H9 (cell line): Measurements from ENCODE around the gene TGM3. TPM values are rescaled to one million over a fixed set of nuclear protein-coding genes. Genes with fewer than 3 reads are reported as not detected.

Experiments used
- DNase-seq: peaks from one replicate; pipeline ENCODE4 v3.0.0-alpha.2; 2017
- H2AFZ ChIP-seq: one replicate; pipeline ENCODE4 v1.6.1; 2013; ENCODE audit warnings: mild to moderate bottlenecking, low read length, control low read depth, moderate library complexity
- H2AK5ac ChIP-seq: 2 replicates; pipeline ENCODE4 v1.6.1; 2013; ENCODE audit warnings: low read length, control low read depth, mixed read lengths; ENCODE audit not compliant: insufficient read length
- H2BK120ac ChIP-seq: one replicate; pipeline ENCODE4 v1.6.1; 2013; ENCODE audit warnings: low read depth, mild to moderate bottlenecking, low read length, control low read depth, inconsistent platforms; ENCODE audit not compliant: poor library complexity, severe bottlenecking
- H2BK12ac ChIP-seq: 2 replicates; pipeline ENCODE4 v1.6.1; 2013; ENCODE audit warnings: low read length, control low read depth, mixed read lengths, low read depth; ENCODE audit not compliant: insufficient read length
- H2BK15ac ChIP-seq: 2 replicates; pipeline ENCODE4 v1.6.1; 2013; ENCODE audit warnings: low read depth, low read length, control low read depth
- H2BK20ac ChIP-seq: one replicate; pipeline ENCODE4 v1.6.1; 2013; ENCODE audit warnings: low read depth, mild to moderate bottlenecking, low read length, control low read depth, inconsistent platforms; ENCODE audit not compliant: poor library complexity, severe bottlenecking
- H2BK5ac ChIP-seq: 2 replicates; pipeline ENCODE4 v1.6.1; 2013; ENCODE audit warnings: low read length, control low read depth, mixed read lengths; ENCODE audit not compliant: insufficient read length
- H3K14ac ChIP-seq: 2 replicates; pipeline ENCODE4 v1.6.1; 2013; ENCODE audit warnings: low read length, control low read depth; ENCODE audit not compliant: insufficient read depth
- H3K18ac ChIP-seq: 2 replicates; pipeline ENCODE4 v1.6.1; 2013; ENCODE audit warnings: low read depth, mild to moderate bottlenecking, mixed read lengths, low read length, control low read depth; ENCODE audit not compliant: insufficient read length
- H3K23ac ChIP-seq: 2 replicates; pipeline ENCODE4 v1.6.1; 2013; ENCODE audit warnings: low read length, control low read depth, mixed read lengths, low read depth; ENCODE audit not compliant: insufficient read length
- H3K23me2 ChIP-seq: 2 replicates; pipeline ENCODE4 v1.6.1; 2013; ENCODE audit warnings: low read depth, mild to moderate bottlenecking, mixed read lengths, low read length, control low read depth; ENCODE audit not compliant: insufficient read length, poor library complexity, severe bottlenecking
- H3K27ac ChIP-seq: 2 replicates; pipeline ENCODE4 v1.5.1; 2013; ENCODE audit warnings: low read length, control low read depth, mixed read lengths, low read depth; ENCODE audit not compliant: insufficient read length
- H3K27me3 ChIP-seq: 2 replicates; pipeline ENCODE4 v1.6.1; 2013; ENCODE audit warnings: low read length, control low read depth, inconsistent platforms; ENCODE audit not compliant: insufficient read depth
- H3K4ac ChIP-seq: 2 replicates; pipeline ENCODE4 v1.6.1; 2013; ENCODE audit warnings: low read depth, mild to moderate bottlenecking, control low read depth, inconsistent platforms, low read length, moderate library complexity
- H3K4me1 ChIP-seq: 2 replicates; pipeline ENCODE4 v1.6.1; 2013; ENCODE audit warnings: low read length, control low read depth, inconsistent platforms; ENCODE audit not compliant: insufficient read depth
- H3K4me2 ChIP-seq: 2 replicates; pipeline ENCODE4 v1.6.1; 2013; ENCODE audit warnings: low read length, control low read depth, mixed read lengths; ENCODE audit not compliant: insufficient read length, insufficient read depth
- H3K56ac ChIP-seq: 2 replicates; pipeline ENCODE4 v1.6.1; 2013; ENCODE audit warnings: low read depth, mild to moderate bottlenecking, mixed read lengths, low read length, control low read depth; ENCODE audit not compliant: insufficient read length
- H3K79me1 ChIP-seq: 2 replicates; pipeline ENCODE4 v1.6.1; 2013; ENCODE audit warnings: low read depth, mild to moderate bottlenecking, moderate library complexity, low read length, control low read depth, inconsistent platforms; ENCODE audit not compliant: insufficient read depth, poor library complexity, severe bottlenecking
- H3K79me2 ChIP-seq: 2 replicates; pipeline ENCODE4 v1.6.1; 2013; ENCODE audit warnings: low read length, control low read depth, inconsistent platforms; ENCODE audit not compliant: insufficient read depth
- H3K9ac ChIP-seq: 2 replicates; pipeline ENCODE4 v1.6.1; 2013; ENCODE audit warnings: low read length, control low read depth, mixed read lengths; ENCODE audit not compliant: insufficient read length; ENCODE audit errors: extremely low read depth
- H3K9me3 ChIP-seq: one replicate; pipeline ENCODE4 v1.6.1; 2013; ENCODE audit warnings: low read depth, low read length, inconsistent platforms; ENCODE audit not compliant: control insufficient read depth
- H3T11ph ChIP-seq: one replicate; pipeline ENCODE4 v1.6.1; 2013; ENCODE audit warnings: mild to moderate bottlenecking, low read length, control low read depth, inconsistent platforms
- H4K20me1 ChIP-seq: one replicate; pipeline ENCODE4 v1.6.1; 2013; ENCODE audit not compliant: control insufficient read depth, insufficient read length, insufficient read depth
- H4K5ac ChIP-seq: 2 replicates; pipeline ENCODE4 v1.6.1; 2013; ENCODE audit warnings: low read depth, mild to moderate bottlenecking, mixed read lengths, low read length, control low read depth; ENCODE audit not compliant: insufficient read length
- H4K8ac ChIP-seq: replicated peaks from 2 replicates; pipeline ENCODE4 v1.6.1; 2013; ENCODE audit warnings: low read length, control low read depth, mixed read lengths, low read depth; ENCODE audit not compliant: insufficient read length
- H4K91ac ChIP-seq: 2 replicates; pipeline ENCODE4 v1.6.1; 2013; ENCODE audit warnings: low read depth, mild to moderate bottlenecking, moderate library complexity, mixed read lengths, low read length, control low read depth; ENCODE audit not compliant: insufficient read length
- H3K27ac Mint-ChIP-seq, 3 experiments: 2 replicates in 2 of 3; 3 replicates in 1 of 3; pipeline ENCODE4 v1.8.0; 2020 to 2021; ENCODE audit warnings: mixed read lengths in 3 of 3, mild to moderate bottlenecking in 1 of 3, moderate library complexity in 1 of 3
- H3K27me3 Mint-ChIP-seq: 2 replicates; pipeline ENCODE4 v1.8.0; 2021; ENCODE audit warnings: low read depth, mild to moderate bottlenecking, moderate library complexity, mixed read lengths
- H3K36me3 Mint-ChIP-seq, 3 experiments: 2 replicates in 2 of 3; 3 replicates in 1 of 3; pipeline ENCODE4 v1.8.0; 2020 to 2021; ENCODE audit warnings: low read depth in 3 of 3, mixed read lengths in 3 of 3; ENCODE audit not compliant: insufficient read depth in 1 of 3
- H3K4me1 Mint-ChIP-seq, 2 experiments: 2 replicates each; pipeline ENCODE4 v1.8.0; 2020; ENCODE audit warnings: mixed read lengths in 2 of 2
- H3K4me3 Mint-ChIP-seq, 2 experiments: 2 replicates in 1 of 2; 3 replicates in 1 of 2; pipeline ENCODE4 v1.8.0; 2020 to 2021; ENCODE audit warnings: mild to moderate bottlenecking in 2 of 2, mixed read lengths in 2 of 2, moderate library complexity in 1 of 2
- H3K9me3 Mint-ChIP-seq, 2 experiments: 2 replicates in 1 of 2; 3 replicates in 1 of 2; pipeline ENCODE4 v1.8.0; 2020; ENCODE audit warnings: mild to moderate bottlenecking in 2 of 2, mixed read lengths in 2 of 2, moderate library complexity in 1 of 2
- WGBS: extraction: QIAGEN DNeasy Blood & Tissue Kit; methylation state at CpG from one replicate; pipeline ENCODE4 v1.1.7; 2013; ENCODE audit warnings: missing lambda C conversion rate, low lambda C conversion rate, mixed read lengths; ENCODE audit not compliant: insufficient read length; ENCODE audit errors: extremely low coverage; 5-methylcytosine and 5-hydroxymethylcytosine counted together
- total RNA-seq: library from RNA; stranded (reverse); gene quantifications from 2 replicates; pipeline ENCODE4 v1.2.1, GENCODE V29; 2021
- TF ChIP-seq, protein P1 (sequence below): fragments of 200-600 bp; sonication (generic); conservative IDR thresholded peaks from 3 replicates; pipeline ENCODE4 v1.8.0; 2021; ENCODE audit warnings: antibody characterized with exemption, mild to moderate bottlenecking

The TGM3 gene
- total RNA-seq, 1 experiment from 2014 or later = not detected

DNA sequence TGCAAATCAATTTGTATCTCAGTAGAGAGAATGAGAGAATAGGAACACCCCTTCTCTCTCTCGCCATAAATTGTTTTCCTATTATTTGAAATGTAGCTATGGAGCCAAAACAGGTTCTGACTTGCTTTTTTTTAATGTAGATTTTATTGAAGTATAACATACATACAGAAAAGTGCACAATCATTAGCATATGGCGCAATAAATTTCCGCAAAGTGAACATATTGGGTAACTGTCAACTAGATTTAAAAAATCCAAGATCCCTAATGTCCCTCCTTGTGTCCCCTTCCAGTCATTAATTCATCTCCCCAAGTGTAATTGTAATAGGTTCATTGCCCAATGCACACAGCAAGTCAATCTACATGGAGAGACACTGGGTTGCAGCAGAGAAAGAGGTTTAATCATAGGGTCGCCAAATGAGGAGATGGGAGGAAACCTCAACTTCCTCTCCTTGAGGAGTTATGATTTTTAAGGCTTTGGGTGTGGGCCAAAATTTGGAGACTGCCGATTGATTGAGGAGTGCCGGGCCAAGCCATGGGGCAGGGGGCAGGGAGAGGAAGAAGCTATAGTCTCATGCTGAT is 43.3 kb upstream of the TGM3 start:
- Histone ChIP-seq H3K9me3 (no peaks in the 10 kb centered on the region), H4K91ac (no peak overlapping the region), H2AFZ (no peak overlapping the region), H3K18ac (no peak overlapping the region), H3T11ph (no peak overlapping the region), H2BK15ac (no peak overlapping the region), H4K8ac (no peak overlapping the region), H2AK5ac (no peak overlapping the region), H4K20me1 (no peaks in the 10 kb centered on the region), H3K27me3 (no peaks in the 10 kb centered on the region), H3K4ac (no peak overlapping the region), H3K79me1 (no peaks in the 10 kb centered on the region), H3K27ac (no peak overlapping the region), H2BK120ac (no peak overlapping the region), H3K23ac (no peak overlapping the region), H3K4me1 (no peaks in the 10 kb centered on the region; the same call in 1 of the 2 replicates), H3K4me2 (no peak overlapping the region), H3K14ac (no peak overlapping the region), H3K79me2 (no peaks in the 10 kb centered on the region), H2BK5ac (no peak overlapping the region), H3K23me2 (no peaks in the 10 kb centered on the region), H4K5ac (no peak overlapping the region), H2BK12ac (no peak overlapping the region), H3K56ac (no peak overlapping the region), H2BK20ac (no peak overlapping the region), H3K9ac (no peak overlapping the region)
- H3K36me3 Mint-ChIP-seq = no peaks in the 10 kb centered on the region; a peak in 1 of 7 replicates
- DNase-seq = no peak
- WGBS = no CpG with 5 or more reads among the region's 6 CpGs
- H3K4me1 Mint-ChIP-seq = peaks cover 9 to 13% of the 10 kb centered on the region in 2 experiments
- no peak overlapping the region for H3K4me3 Mint-ChIP-seq
- H3K27me3 Mint-ChIP-seq = peaks cover 2% of the 10 kb centered on the region
- H3K27ac Mint-ChIP-seq = peak overlapping the region in 1 of 3 experiments; percentile 21; a peak in 1 of 7 replicates
- no peaks in the 10 kb centered on the region; a peak in 2 of 5 replicates for H3K9me3 Mint-ChIP-seq
- TF ChIP-seq, protein P1, sequence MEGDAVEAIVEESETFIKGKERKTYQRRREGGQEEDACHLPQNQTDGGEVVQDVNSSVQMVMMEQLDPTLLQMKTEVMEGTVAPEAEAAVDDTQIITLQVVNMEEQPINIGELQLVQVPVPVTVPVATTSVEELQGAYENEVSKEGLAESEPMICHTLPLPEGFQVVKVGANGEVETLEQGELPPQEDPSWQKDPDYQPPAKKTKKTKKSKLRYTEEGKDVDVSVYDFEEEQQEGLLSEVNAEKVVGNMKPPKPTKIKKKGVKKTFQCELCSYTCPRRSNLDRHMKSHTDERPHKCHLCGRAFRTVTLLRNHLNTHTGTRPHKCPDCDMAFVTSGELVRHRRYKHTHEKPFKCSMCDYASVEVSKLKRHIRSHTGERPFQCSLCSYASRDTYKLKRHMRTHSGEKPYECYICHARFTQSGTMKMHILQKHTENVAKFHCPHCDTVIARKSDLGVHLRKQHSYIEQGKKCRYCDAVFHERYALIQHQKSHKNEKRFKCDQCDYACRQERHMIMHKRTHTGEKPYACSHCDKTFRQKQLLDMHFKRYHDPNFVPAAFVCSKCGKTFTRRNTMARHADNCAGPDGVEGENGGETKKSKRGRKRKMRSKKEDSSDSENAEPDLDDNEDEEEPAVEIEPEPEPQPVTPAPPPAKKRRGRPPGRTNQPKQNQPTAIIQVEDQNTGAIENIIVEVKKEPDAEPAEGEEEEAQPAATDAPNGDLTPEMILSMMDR = no peak
